Gastrocnemius medialis (tissue), 4 donors: Measurements from ENCODE around the gene DHFR. TPM values are rescaled to one million over a fixed set of nuclear protein-coding genes. Genes with fewer than 3 reads are reported as not detected.

Source experiments
- ATAC-seq, 2 donors: fragments of 150-250 bp; one replicate each; pipeline ENCODE4 v1.9.1; 2016
- DNase-seq, 2 donors: peaks; one replicate each; pipeline ENCODE4 v3.0.0-alpha.2; 2019
- H3K27ac ChIP-seq, 4 donors: fragments of 200-600 bp; sonication (generic); 1 replicate in 1 of 4; 2 replicates in 3 of 4; pipeline ENCODE4 v1.5.1; 2016 to 2018; ENCODE audit warnings: mild to moderate bottlenecking in 2 of 4, moderate library complexity in 1 of 4
- H3K27me3 ChIP-seq, 3 donors: fragments of 200-600 bp; sonication (generic) in 2 of 3; 1 replicate in 1 of 3; 2 replicates in 2 of 3; pipeline versions ENCODE4 v1.5.1 to v1.6.0; 2016 to 2019; ENCODE audit warnings: mild to moderate bottlenecking in 1 of 3, moderate library complexity in 1 of 3
- H3K36me3 ChIP-seq, 2 donors: fragments of 200-600 bp; sonication (generic) in 1 of 2; one replicate each; pipeline ENCODE4 v1.5.1; 2017 to 2018
- H3K4me1 ChIP-seq, 2 donors: fragments of 200-600 bp; sonication (generic) in 1 of 2; one replicate each; pipeline ENCODE4 v1.5.1; 2016 to 2017; ENCODE audit warnings: mild to moderate bottlenecking in 2 of 2
- H3K4me3 ChIP-seq, 4 donors: fragments of 200-600 bp; sonication (generic) in 3 of 4; 1 replicate in 1 of 4; 2 replicates in 3 of 4; pipeline ENCODE4 v1.5.1; 2016 to 2019; ENCODE audit warnings: mild to moderate bottlenecking in 2 of 4
- H3K9me3 ChIP-seq, 3 donors: fragments of 200-600 bp; sonication (generic) in 2 of 3; 1 replicate in 1 of 3; 2 replicates in 2 of 3; pipeline ENCODE4 v1.5.1; 2016 to 2019
- POLR2A ChIP-seq, 2 donors: fragments of 450-650 bp; IDR thresholded peaks; one replicate each; pipeline ENCODE4 v1.6.1; 2017; ENCODE audit warnings: antibody characterized with exemption in 2 of 2, mild to moderate bottlenecking in 2 of 2, moderate library complexity in 2 of 2
- in situ Hi-C, 4 donors: fragments of 200-750 bp; cut with MboI; loops; one replicate each; pipeline versions ENCODE4 v1.15.0 to v1.8.0; 2017; ENCODE audit warnings: low sequenced_read_pairs in 4 of 4
- intact Hi-C: fragments of 100-400 bp; cut with DNase I; formaldehyde crosslinking; loops from one replicate; pipeline ENCODE4 v1.15.1; 2023; ENCODE audit warnings: low total_unique reads
- total RNA-seq, 4 donors: library from RNA; depleted of rRNA; stranded (reverse); fragments of >200 nt; gene quantifications; one replicate each; pipeline versions ENCODE4 v1.1.0 to v1.2.3, GENCODE V29; 2016
- TF ChIP-seq, protein P1 (sequence below), 5 experiments: fragments of 450-650 bp in 3 of 5; fragments of 200-600 bp in 2 of 5; sonication (generic) in 2 of 5; IDR thresholded peaks in 4 of 5; conservative IDR thresholded peaks in 1 of 5; 1 replicate in 4 of 5; 2 replicates in 1 of 5; pipeline ENCODE4 v1.5.1; 2016 to 2019; ENCODE audit warnings: antibody characterized with exemption in 5 of 5, mild to moderate bottlenecking in 3 of 5, moderate library complexity in 3 of 5

Gene DHFR
- total RNA-seq, 4 donors from 2014 or later, result 2.2 to 5.3 (median 3.7) TPM

DNA sequence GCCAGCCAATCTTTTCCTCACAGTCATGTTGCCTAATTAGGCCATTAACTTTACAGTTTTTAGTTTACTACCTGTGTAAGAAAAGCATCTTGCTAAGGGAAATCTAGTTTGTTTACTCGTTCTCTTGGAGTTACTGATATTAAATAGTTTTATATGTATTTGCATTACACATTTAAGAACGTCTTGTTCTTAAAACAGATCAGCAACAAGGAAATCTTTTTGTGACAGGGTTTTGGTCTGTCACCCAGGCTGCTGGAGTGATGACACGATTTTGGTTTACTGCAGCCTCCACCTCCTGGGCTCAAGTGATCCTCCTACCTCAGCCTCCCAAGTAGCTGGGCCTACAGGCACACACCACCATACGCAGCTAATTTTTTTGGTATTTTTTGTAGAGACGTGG lies 29.6 kb downstream of the DHFR start:
- Histone ChIP-seq H3K9me3 (no peaks in the 10 kb centered on the region), H3K36me3 (no peaks in the 10 kb centered on the region), H3K4me1 (no peaks in the 10 kb centered on the region), H3K4me3 (no peak overlapping the region), H3K27ac (no peak overlapping the region), H3K27me3 (no peaks in the 10 kb centered on the region)
- intact Hi-C loops (no loop called here), in situ Hi-C loops (no loop called here)
- DNase-seq (no peak), ATAC-seq (no peak)
- no peak for TF ChIP-seq POLR2A (IDR thresholded peaks at IDR 0.05)
- TF ChIP-seq, protein P1, sequence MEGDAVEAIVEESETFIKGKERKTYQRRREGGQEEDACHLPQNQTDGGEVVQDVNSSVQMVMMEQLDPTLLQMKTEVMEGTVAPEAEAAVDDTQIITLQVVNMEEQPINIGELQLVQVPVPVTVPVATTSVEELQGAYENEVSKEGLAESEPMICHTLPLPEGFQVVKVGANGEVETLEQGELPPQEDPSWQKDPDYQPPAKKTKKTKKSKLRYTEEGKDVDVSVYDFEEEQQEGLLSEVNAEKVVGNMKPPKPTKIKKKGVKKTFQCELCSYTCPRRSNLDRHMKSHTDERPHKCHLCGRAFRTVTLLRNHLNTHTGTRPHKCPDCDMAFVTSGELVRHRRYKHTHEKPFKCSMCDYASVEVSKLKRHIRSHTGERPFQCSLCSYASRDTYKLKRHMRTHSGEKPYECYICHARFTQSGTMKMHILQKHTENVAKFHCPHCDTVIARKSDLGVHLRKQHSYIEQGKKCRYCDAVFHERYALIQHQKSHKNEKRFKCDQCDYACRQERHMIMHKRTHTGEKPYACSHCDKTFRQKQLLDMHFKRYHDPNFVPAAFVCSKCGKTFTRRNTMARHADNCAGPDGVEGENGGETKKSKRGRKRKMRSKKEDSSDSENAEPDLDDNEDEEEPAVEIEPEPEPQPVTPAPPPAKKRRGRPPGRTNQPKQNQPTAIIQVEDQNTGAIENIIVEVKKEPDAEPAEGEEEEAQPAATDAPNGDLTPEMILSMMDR (IDR thresholded peaks at IDR 0.05 in 4 of 5, conservative IDR thresholded peaks at IDR 0.05 in 1 of 5), result no peak

DNA sequence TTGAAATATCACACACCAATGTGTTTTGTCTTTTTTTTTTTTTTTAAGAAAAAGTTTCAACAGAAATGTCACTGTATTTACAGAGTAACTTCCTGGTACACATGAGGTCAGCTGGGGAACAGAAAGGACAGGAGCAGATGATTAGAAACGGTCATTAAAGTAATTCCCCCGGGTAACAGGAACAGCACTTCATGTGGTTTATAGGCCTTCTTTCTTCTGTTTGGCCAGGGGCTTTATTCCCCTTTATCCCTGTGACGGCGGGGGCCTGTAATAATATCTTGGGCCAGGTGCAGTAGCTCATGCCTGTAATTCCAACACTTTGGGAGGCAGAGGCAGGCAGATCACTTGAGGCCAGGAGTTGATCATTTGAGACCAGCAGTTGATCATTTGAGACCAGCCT lies 30.8 kb downstream of the DHFR start:
- Histone ChIP-seq H3K27ac (no peak overlapping the region), H3K4me3 (no peak overlapping the region), H3K36me3 (no peaks in the 10 kb centered on the region), H3K4me1 (no peaks in the 10 kb centered on the region), H3K9me3 (no peaks in the 10 kb centered on the region), H3K27me3 (no peaks in the 10 kb centered on the region)
- DNase-seq, result no peak
- intact Hi-C loops, result no loop called here
- TF ChIP-seq, protein P1 (IDR thresholded peaks at IDR 0.05 in 4 of 5, conservative IDR thresholded peaks at IDR 0.05 in 1 of 5), result no peak
- no peak for TF ChIP-seq POLR2A (IDR thresholded peaks at IDR 0.05)
- in situ Hi-C loops, result no loop called here
- ATAC-seq, result no peak

DNA sequence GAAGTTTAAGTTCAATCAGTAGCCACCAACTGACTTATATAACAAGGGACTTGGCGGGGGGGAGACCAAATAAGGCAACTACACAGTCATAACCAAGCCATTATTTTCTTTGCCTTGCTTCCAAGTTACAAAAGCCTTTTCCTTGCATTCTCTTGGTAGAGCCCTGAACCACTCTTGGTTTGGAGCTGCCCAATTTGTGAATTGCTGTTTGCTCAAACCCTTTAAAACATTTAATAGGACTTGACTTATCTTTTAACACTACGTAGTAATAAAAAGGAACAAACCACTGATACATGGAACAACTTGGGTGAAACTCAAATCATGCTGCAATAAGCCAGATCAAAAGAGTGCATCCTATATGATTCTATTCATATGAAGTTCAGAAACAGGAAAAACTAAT lies 32.0 kb downstream of the DHFR start:
- no peak overlapping the region for H3K27ac ChIP-seq
- no peak for ATAC-seq
- H3K36me3 ChIP-seq, result no peaks in the 10 kb centered on the region
- intact Hi-C loops (no loop called here), in situ Hi-C loops (no loop called here)
- H3K27me3 ChIP-seq, result no peaks in the 10 kb centered on the region
- DNase-seq, result no peak
- no peaks in the 10 kb centered on the region for H3K4me1 ChIP-seq
- TF ChIP-seq POLR2A (IDR thresholded peaks at IDR 0.05), result no peak
- TF ChIP-seq, protein P1 (IDR thresholded peaks at IDR 0.05 in 4 of 5, conservative IDR thresholded peaks at IDR 0.05 in 1 of 5), result no peak
- no peak overlapping the region for H3K4me3 ChIP-seq
- no peaks in the 10 kb centered on the region for H3K9me3 ChIP-seq

DNA sequence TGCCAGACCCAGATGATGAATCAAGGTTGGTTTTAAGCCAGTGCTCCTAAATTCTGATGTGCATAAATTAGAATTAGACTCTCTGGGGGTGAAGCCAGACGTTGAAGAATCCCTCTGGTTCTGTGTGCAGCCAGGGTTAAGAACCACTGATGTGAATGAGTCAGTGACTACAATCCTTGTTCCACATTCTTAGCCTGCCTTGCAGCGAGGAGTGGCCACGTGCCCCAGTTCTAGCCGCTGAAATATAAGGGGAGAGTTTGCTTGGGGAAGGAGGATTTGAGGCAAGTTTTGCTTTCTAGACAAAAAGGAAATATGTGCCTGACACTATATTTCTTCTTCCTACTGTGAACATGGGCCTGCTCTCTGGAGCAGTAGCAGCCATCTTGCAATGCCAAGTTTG lies 34.6 kb downstream of the DHFR start:
- no peaks in the 10 kb centered on the region for H3K9me3 ChIP-seq
- in situ Hi-C loops (no loop called here), intact Hi-C loops (no loop called here)
- no peak overlapping the region for H3K27ac ChIP-seq
- ATAC-seq (no peak), DNase-seq (no peak)
- no peaks in the 10 kb centered on the region for H3K4me1 ChIP-seq
- TF ChIP-seq, protein P1 (IDR thresholded peaks at IDR 0.05 in 4 of 5, conservative IDR thresholded peaks at IDR 0.05 in 1 of 5), result no peak
- no peak for TF ChIP-seq POLR2A (IDR thresholded peaks at IDR 0.05)
- no peaks in the 10 kb centered on the region for H3K36me3 ChIP-seq
- H3K27me3 ChIP-seq, result no peaks in the 10 kb centered on the region
- H3K4me3 ChIP-seq, result no peak overlapping the region

DNA sequence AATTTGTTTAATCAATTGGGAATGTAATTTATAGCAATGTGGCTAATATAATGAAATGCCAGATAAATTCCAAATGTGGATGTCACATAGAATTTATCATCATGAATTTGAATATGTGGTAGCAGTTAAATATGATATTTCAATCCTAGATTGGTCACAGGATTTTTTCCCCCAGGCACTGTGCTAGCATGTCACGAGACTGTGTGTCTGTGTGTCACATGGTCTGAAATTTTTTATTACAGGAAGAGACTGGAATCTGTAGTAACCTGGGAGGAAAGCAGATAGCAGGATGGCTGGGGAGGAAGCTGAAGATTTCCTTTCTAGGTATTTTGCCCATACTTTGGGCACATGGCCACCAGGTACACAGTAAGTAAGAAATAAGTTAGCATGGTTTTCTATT lies 35.7 kb downstream of the DHFR start:
- H3K27ac ChIP-seq, result no peak overlapping the region
- H3K9me3 ChIP-seq, result no peaks in the 10 kb centered on the region
- no peak for TF ChIP-seq POLR2A (IDR thresholded peaks at IDR 0.05)
- TF ChIP-seq, protein P1 (IDR thresholded peaks at IDR 0.05 in 4 of 5, conservative IDR thresholded peaks at IDR 0.05 in 1 of 5), result no peak
- in situ Hi-C loops (no loop called here), intact Hi-C loops (no loop called here)
- ATAC-seq, result no peak
- no peaks in the 10 kb centered on the region for H3K27me3 ChIP-seq
- no peaks in the 10 kb centered on the region for H3K4me1 ChIP-seq
- H3K36me3 ChIP-seq, result no peaks in the 10 kb centered on the region
- no peak overlapping the region for H3K4me3 ChIP-seq
- DNase-seq, result no peak
